ENCODE data around the gene ZCCHC7.
"Not testable (repeated sequence)": the region's sequence is repeated elsewhere in the genome, so short reads cannot be mapped to it uniquely, and the experiment has no call there.

Gene ZCCHC7

GRCh38 chr9:37121881-37122280, 1.5 kb downstream of the ZCCHC7 start:
- no peak for DNase-seq (ENCODE audit: low read depth)

GRCh38 chr9:37126214-37126788, 5.9 kb downstream of the ZCCHC7 start:
- DNase-seq (ENCODE audit: low read depth), result no peak

GRCh38 chr9:37127018-37127417, 6.6 kb downstream of the ZCCHC7 start:
- no peak for DNase-seq (ENCODE audit: low read depth)

GRCh38 chr9:37128051-37128450, 7.7 kb downstream of the ZCCHC7 start:
- DNase-seq (ENCODE audit: low read depth), result no peak

- no peak for DNase-seq (ENCODE audit: low read depth)
Observed at GRCh38 chr9:37134166-37134565, 13.8 kb downstream of the ZCCHC7 start.

GRCh38 chr9:37141015-37141414, 20.6 kb downstream of the ZCCHC7 start:
- DNase-seq (ENCODE audit: low read depth), result no peak

- no peak for DNase-seq (ENCODE audit: low read depth)
Observed at GRCh38 chr9:37144762-37145161, 24.4 kb downstream of the ZCCHC7 start.

GRCh38 chr9:37146410-37146809, 26.0 kb downstream of the ZCCHC7 start:
- DNase-seq (ENCODE audit: low read depth), result no peak

- no peak for DNase-seq (ENCODE audit: low read depth)
Observed at GRCh38 chr9:37148181-37148580, 27.8 kb downstream of the ZCCHC7 start.

GRCh38 chr9:37149666-37150308, 29.4 kb downstream of the ZCCHC7 start:
- DNase-seq (ENCODE audit: low read depth), result no peak

- no peak for DNase-seq (ENCODE audit: low read depth)
Observed at GRCh38 chr9:37150415-37150814, 30.0 kb downstream of the ZCCHC7 start.

- DNase-seq (ENCODE audit: low read depth), result no peak
Observed at GRCh38 chr9:37151812-37152211, 31.4 kb downstream of the ZCCHC7 start.

GRCh38 chr9:37152365-37152764, 32.0 kb downstream of the ZCCHC7 start:
- DNase-seq (ENCODE audit: low read depth), result no peak

- no peak for DNase-seq (ENCODE audit: low read depth)
Observed at GRCh38 chr9:37155601-37156000, 35.2 kb downstream of the ZCCHC7 start.

- DNase-seq (ENCODE audit: low read depth), result no peak
Observed at GRCh38 chr9:37156205-37156604, 35.8 kb downstream of the ZCCHC7 start.

GRCh38 chr9:37156781-37157356, 36.5 kb downstream of the ZCCHC7 start:
- DNase-seq (ENCODE audit: low read depth), result no peak

GRCh38 chr9:37157726-37158377, 37.5 kb downstream of the ZCCHC7 start:
- DNase-seq (ENCODE audit: low read depth), result no peak

- DNase-seq (ENCODE audit: low read depth), result no peak
Observed at GRCh38 chr9:37163299-37163698, 42.9 kb downstream of the ZCCHC7 start.

GRCh38 chr9:37164335-37164734, 44.0 kb downstream of the ZCCHC7 start:
- not testable (repeated sequence) for DNase-seq (ENCODE audit: low read depth)

GRCh38 chr9:37165644-37166043, 45.3 kb downstream of the ZCCHC7 start:
- no peak for DNase-seq (ENCODE audit: low read depth)

- no peak for DNase-seq (ENCODE audit: low read depth)
Observed at GRCh38 chr9:37167456-37168047, 47.2 kb downstream of the ZCCHC7 start.

- no peak for DNase-seq (ENCODE audit: low read depth)
Observed at GRCh38 chr9:37172557-37172956, 52.2 kb downstream of the ZCCHC7 start.

GRCh38 chr9:37174247-37174646, 53.9 kb downstream of the ZCCHC7 start:
- DNase-seq (ENCODE audit: low read depth), result no peak

Data from activated T-cell treated with anti-CD3 and anti-CD28 coated beads for 1 hour (primary cell).